Stimulated activated CD4-positive, alpha-beta T cell treated with anti-CD3 and anti-CD28 coated beads, Interleukin-1b, Interleukin-23, amount 100 ng/mL, for 48 hours (primary cell): ENCODE results near the gene NAA40.

Experiments used
- DNase-seq: peaks from one replicate; pipeline ENCODE4 v3.0.0-alpha.2; 2020

Gene NAA40

DNA sequence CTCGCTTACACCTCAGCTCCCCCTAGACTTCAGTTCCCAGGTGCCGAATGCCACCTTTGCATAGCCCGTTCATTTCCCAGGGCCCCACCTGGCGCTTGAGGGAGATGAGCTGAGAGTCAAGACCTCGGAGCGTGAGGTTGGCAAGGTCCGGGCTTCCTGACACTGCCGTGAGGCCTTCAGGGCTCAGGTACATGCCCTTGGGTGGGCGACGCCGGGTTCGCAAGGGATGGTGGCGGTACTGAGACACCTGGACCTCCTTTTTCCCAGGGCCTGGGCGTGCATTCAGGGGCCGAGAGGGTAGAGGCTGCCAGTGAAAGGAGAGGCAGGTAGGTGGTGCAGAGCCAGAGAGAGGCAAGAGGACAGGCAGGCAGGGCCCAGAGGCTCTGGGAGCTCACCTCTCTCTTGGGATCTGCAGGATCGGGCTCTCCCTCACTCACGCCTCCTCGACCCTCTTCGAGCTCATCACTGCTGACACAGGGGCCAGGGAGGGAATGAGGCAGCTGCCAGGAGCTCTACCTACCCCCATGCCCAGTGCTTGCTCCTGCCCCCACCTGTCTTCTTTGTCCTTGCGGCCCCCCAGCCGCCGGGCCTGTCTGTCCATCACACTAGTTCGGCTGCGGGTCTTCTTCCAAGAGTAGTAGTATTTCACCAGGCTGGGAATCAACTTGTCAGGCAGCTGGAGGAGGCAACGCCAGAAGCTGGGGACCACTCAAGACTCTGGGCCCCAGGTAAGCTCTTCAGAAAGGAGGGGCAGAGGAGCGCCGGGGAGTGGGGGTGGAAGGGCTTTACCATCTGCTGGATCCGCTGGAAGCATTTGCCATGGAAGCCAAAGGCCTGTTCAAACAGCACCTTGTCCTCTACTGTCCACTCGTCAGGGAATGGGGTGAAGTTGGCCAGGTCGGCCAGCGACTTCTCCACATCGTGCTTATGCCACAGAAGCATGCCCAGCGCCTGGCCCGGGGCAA lies 24.7 kb upstream of the NAA40 start:
- DNase-seq, result no peak

DNA sequence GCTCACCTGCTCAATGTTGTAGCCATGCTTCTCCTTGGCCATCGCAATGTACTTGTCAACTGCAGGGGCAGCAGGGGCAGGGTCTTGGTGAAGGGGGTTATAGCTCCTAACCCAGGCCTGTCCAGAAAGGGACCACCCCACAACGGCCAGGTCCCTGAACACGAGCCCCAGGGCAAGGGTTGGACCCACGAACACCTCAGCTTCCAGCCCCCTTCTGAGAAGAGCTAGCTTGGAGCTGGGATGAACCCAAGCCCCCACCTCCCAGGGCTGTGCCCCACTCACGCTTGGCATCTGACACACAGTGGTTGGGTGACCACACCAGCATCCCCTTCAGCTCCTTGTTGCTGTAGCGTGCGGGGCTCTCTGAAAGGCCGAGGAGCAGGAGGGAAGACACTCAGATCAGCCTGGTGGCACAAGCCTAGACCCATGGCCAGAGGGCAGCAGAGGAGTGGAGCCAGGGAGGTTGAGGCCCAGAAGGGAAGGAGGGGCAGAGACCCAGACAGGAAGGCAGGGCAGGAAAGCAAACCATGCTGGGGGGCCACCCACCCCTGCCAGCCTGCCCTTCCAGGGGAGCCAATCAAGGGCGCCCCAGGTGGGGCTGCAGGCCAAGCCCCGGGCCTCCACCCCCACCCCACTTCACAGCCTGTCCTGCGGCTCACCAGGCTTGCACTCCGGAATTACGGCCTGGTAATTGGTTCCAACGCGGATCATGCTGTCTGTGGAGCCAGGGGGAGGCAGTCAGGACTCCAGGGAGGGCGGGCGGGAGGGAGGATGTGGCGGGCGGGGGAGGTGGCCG lies 23.7 kb upstream of the NAA40 start:
- DNase-seq, result no peak

DNA sequence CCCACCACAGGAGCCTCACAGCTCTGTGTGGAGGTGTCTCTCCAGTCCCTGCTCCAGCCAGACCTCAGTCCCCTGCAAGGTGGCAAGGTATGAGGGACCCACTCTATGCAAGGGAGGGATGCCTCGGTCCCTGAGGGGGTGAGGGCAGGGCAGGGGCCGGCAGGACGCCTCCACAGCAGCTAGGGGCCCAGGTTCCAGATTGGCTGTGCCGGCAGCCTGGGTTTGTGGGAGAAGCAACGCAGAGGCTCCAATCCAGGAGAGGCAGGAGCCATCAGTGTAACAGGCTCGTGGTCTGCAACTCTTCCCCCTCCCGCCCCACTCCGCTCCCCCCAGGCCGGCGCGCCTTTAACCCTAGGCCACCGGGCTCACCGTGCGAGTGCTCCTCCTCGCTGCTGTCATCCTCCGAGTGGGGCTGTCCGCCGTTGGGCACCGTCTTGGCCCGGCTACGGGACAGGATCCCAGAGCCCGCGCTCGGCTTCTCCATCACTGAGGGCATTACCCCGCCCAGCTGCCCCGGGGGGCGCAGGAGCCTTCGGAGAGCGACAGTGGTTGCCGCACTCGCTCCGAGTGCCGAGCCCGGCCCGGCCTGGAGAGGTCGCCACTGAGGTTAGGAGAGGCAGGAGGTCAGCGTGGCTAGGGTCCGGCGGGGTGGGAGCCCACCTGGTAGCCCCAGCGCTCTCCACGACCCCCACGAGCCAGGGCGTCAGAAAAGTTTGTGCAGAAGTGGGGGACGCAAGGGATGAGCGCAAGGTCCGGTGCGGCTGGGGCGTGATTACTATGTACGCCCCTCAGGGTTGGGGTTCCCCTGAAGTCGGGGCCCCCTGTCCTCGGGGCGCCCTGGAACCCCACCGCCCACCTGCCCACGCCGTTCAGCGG lies 22.6 kb upstream of the NAA40 start:
- DNase-seq, result peak; percentile 16

DNA sequence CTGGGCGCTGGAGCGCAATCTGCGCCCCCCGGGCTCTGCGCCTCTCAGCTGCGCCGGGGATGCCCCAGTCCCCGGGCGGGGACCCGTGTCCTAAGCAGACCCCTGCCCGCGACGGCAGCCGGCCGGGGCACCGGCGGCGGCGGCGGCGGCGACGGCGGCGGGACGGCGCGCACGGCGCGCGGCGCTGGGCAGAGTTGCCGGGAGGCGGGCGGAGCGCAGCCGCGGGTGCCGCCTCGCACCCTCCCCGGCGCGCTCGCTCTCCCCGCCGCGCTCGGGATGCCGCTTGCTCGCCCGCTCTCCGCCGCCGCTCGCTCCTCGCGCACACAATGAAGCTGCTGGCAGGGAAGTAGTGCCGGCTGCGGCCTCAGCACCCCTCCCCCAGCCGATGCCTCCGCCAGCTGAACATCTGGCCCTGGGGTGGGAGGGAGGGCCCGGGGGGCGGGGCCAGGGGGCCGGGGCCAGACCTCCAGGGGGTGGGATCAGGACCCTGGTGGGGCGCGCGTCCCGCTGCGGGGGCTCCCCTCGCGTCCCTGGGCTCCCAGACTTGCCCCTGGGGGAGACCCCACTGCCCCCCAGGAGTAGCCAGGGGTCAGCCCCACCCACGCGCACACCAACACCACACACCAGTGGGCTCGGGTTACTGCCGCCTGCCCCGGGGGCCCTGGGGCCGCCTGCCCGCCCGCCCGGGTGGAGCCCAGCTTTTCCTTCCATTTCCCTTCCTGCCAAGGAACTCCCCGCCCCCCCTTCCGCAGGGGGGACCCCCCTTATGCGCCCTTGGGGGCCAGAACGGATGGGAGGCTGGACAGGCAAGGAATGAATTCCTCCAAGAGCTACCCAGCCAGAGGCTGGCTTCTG lies 21.7 kb upstream of the NAA40 start, which contains the start of gene RCOR2:
TSS of gene RCOR2 (minus strand) at position 328 of the 855 bp plus-strand sequence. CDS start 708 bp downstream, outside the sequence.
- peak; percentile 68 for DNase-seq

DNA sequence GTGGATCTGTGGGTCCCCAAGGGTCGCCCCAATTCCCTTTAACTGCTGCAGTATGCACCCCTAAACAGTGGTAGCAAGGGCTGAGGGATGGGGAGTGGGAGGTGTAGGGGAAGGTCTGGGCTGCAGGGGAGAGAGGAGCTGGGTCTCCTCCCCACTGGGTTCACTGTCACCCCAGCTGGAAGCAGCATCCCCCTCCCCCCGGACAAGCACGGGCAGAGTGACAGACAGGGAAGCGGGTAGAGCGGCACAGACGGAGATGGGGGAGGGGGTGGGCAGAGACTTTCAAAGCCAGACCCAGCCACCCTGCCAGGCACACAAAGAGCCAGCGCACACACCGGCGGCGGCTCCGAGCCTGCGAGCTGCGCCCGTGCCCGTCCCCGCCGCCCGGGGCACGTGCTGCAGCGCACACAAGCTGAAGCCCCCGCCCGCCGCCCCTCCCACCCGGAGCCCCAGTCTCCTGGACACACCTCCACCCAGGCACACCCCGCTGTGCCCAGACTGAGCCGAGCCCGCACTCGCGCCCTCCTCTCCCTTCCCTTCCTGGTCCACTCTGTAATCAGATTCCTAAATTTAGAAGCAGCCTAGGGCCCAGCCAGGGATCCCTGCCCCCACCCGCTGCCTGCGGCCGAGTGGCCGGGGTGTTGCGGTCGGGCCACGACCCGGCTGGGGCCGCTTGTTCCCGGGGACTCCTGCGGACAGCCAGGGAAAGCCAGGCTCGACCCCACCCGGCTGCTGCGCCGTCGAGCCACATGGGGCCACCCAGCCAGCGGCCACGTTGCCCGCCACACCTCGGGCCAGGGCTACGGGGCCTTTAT lies 20.9 kb upstream of the NAA40 start:
- peak; percentile 20 for DNase-seq

DNA sequence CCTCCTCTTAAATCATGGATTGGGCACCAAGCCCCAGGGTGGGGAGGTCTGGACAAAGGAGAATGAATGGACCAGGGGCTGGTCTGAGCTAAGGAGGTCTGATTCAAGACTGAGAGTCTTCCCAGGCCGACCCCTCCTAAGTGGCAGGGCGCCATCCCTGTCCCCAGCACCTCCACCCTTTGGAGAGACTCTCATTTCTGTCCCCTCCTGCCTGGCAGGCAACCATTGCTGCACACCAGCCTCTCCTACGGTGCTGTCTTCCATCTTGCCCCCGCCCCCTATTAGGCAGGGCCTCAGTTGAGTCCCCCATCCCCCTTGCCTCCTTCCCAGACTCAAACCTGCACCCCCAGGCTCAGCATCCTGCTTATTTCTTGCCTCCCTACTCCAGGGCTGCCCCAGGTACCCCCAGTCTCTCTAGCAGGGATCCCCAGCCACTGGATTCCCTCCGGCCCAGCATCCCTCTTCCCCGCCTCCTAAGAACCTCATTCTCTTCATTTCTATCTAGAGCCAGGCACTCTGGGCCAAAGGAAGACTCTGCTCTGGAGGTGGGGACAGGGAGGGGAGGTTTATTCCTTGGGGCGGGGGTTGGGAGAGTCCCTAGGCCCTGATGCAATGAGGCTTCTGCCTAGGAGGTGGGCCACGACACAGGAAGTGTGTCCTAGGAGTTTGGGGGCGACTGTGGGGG lies 20.2 kb upstream of the NAA40 start:
- DNase-seq, result no peak

DNA sequence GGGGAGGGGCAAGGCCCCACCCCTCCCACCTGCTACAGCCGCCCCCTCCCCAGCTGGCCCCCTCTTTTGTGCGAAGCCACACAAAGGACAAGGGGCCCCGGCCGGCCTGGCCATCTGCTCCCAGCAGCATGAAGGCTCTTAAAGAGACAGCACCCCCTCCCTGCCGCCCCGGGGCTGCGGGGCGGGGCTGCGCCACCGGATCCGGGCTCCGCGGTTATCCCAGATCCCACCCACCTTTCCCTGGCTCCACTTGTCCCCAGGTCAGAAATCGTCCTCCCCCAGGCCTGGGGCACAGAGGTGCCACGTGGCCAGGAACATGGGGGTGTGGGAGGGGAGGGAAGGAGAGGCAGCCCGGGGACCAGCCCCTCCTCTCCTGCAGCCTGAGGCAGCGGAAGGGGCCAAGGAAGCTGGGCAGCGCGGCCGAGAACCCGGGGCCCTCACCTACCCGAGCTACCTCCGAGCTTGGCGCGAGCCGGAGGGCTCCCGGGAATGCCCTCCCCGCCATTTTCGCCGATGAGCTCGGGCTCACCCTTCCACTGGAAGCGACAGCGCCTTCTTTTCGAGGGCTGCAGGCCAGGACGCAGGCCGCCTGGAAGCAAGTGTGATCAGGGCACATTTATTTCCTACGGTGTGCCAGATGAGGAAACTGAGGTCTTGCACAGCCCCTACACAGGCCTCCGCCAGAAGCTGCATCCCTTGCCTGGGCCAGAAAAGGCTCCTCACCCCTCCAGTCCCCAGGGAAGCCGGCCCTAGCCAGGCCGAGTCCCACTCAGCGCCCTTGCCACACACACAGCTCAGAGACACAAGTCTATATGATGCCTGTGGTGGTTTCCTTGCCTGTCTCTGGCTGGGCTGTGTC lies 19.3 kb upstream of the NAA40 start:
- no peak for DNase-seq

DNA sequence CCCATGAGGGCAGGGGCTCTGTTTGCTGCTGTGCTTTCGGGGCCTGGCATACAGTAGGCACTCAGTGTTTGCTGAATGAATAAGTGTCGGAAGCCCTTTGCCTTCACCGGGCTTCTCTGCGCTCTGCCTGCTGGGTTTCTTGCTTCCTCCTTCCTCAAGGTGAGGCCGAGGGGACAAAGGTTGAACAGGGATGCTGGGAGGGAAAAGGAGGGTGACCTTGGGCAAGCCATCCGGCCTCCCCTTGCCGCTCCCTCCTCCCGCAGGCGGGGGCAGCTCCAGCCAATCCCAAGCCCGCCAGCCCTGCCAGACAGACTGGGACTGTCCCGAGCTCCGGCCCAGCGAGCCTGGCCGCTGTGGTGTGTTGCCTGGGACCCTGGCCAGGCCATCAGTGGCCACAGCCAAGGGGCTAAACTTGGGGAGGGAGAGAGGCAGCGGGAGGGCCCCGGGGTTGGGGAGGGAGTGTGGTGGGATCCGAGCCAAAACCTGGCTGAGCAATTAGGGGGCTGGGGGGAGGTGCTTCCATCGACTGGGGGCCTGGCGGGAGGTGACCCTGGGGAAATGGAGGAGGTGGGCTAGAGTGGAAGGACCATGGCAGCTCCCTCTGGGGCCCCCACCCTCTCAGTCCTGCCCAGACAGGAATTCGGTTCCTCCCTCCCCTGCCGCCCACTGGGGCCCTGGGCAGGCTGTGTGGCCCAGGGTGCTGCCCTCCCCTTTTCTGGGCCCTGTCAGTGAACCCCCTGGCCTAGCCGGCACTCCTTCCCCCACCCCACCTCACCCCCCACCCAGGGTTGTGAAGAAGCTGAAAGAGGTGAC lies 18.5 kb upstream of the NAA40 start:
- no peak for DNase-seq

DNA sequence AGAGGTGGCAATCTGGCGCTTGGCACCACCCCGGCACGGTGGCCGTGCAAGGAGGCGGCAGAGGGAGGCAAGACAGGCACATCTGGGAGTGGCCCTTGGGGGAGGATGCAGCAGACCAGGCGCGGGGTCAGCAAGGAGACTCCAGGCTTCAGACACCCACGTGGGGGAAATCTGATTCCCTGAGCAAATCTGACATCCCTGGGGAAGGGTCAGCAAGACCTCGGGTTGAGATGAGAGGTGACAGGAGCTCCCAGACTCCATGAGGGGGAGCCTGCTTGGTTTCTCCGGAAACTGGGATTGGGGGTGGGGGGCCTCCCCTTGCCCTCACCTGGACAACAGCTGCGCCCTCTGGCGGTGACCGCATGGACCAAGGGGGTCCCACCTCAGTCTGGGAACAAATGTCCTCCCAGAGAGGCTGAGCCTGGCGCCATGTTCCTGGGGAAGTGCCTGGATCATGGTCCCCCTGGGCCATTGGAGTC lies 17.8 kb upstream of the NAA40 start:
- peak; percentile 19 for DNase-seq

DNA sequence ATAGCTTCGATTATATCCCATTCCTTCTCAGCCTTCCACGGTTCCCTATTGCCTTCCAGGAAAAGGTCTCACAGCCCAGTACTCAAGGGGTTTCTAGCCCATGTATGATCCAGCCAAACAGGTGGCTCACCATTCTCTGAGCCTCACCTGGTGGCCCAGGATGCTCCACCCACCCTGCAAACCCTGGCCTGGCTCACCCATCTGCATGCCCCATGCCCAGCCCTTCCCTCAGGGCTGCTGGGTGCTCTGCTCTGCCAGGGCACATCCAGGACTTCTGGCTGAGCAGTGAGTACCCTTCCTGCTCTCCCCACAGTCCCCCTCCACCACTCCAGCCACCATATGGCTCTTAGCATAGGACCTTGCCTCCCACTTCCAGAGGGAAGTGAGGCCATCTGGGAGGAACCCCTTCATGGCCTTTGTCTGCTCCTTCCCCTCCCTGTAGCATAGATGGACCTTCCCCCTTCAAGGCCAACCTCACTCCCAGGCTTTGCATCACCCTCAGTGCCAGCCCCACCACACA lies 16.1 kb upstream of the NAA40 start:
- no peak for DNase-seq

DNA sequence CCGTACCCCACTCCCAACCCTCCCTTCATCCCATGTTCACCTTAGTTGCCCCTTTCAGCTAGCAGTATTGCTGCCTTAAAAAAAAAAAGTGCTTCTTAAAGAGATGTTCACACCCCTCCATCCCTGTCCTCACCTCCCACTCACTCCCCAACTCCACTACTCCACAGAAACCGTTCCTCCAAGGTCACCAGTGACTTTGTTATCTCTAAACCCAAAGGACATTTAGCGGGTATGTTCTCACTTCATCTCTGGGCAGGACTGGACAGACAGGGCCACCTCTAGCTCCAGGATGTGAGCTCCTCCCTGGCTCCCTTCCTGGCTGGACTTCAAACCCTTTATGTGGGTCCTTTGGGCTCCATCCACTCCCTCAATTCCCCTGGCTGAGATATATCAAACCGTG lies 15.5 kb upstream of the NAA40 start:
- DNase-seq, result no peak

DNA sequence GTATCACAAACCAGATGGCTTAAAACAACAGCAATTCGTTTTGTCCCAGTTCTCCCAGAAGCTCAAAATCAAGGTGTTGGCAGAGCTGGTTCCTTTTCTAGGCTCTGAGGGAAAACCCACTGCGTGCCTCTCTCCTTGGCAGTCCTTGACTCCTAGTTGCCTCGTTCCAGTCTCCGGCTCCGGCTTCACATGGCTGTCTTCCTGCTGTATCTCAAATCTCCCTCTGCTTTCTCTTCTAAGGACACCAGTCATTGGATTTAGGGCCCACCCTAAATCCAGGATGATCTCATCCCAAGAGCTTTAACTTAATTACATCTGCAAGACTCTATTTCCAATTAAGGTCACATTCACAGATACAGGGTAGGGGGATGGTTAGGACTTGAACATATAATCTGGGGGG lies 9.2 kb upstream of the NAA40 start:
- DNase-seq, result no peak

DNA sequence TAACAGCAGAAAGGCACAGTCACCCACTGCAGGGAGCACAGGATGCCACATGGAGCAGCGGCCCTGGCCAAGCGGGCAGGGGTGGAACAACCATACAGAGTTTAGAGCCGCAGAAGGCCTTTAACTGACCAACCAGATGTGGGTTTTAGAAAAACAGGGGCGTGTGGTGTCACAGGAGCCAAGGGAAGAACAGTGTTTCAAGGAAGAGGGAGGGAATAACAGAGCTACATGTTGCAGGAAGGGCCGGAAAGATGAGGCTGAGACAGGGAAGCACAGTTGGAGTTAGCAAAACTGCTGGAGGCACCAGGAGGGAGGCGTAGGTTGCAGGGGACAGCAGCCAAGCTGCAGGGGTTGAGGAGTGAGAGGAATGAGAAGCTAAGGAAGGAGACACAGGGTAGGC lies 7.8 kb upstream of the NAA40 start:
- DNase-seq, result no peak

DNA sequence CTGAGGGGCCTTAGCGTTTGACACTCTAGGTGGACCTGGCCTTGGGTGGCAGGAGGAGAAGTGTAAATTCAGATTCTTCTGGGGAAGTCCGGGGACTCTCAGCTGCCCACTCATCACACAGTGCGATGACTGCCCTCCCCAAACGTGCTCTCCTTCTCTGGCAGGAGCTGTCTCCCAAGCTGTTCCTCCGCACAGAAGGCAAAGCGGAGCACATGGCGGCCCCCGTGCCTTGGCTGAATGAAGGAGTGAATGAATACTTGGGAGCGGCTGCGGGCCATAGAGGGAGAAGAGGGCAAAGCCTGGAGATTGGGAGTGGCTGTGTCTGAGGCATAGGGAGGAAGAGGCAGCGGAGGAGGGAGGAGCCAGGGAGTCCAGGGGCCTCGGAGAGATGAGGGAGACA lies 6.9 kb upstream of the NAA40 start:
- DNase-seq, result no peak

DNA sequence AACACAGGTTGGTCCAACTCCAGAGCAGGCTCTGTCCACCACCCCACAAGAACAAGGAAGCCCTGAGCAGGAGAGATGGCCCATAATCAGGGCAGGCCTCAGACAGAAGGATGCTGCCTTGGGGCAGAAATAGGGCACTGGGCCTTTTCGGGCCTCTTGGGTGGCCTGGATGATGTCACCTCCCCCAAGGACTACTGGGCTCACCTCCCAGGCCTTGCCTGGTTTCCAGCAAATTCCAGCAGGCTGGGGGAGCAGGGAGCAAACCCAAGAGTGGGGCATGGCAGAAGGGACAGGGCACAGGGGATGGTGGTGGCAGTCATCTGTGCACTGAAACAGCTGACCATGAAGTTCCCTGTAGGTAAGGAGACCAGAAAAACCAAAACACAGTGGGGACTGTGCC lies 5.3 kb upstream of the NAA40 start:
- no peak for DNase-seq

DNA sequence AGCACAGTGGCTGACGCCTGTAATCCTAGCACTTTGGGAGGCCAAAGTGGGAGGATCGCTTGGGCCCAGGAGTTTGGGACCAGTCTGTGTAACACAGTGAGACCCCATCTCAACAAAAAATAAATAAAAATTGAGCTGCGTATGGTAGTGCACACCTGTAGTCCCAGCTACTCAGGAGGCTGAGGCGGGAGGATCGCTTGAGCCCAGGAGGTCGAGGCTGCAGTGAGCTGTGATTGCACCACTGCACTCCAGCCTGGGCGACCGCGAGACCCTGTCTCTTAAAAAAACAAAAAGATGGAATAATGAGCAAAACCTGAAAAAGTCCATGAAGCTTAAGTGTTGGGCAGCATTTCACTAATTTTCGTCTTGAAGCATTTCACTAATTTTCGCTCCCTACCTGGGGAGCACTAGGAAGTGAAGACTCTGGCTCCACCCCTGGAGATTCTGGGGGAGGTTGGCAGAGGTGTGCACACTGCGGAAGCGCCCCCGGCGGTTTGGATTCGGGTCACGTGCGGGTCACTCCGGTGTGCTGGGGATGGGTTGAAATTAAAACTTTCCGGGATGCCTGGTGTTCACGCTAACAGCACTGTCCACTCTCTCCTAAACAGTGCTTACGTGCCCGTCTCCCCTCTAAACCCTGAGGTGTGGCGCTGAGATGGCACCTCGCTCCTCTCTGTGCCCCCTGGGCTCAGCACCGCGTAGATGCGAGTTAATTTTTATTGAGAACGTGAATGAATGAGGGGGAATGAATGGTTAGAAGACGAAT lies 906 bp upstream of the NAA40 start:
- DNase-seq, result peak; percentile 24

DNA sequence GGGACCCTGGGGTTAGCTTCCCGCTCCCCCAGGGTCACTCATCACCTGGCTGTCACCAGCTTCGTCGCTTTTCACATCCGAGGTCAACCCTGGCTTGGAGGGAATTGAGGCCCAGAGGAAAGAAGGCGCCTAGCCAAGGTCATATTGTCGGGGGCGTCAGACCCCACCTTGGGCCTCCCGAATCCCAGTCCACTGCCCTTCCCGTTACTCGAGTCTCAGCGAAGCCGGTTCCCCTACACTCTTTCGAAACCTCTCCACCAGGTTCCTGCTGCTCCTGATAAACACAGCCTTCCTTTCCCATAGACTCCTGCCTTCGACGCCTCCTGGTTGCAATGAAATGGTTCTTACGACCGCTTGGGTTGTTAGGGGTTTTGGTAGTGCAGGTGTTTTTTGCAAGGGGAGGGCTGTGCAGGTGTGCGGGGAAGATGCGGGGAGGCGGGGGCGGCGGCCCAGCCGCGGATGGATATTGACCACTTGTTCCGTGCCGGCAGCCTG lies 642 bp downstream of the NAA40 start:
- DNase-seq, result no peak
